DOHH2 (cell line): ENCODE data around the gene STXBP3.
"Not testable (repeated sequence)": the region's sequence is repeated elsewhere in the genome, so short reads cannot be mapped to it uniquely, and the experiment has no call there.

Experiments used
- H3F3A ChIP-seq: fragments of 200-600 bp; sonication (generic), shearing (Covaris generic); 2 replicates; pipeline ENCODE4 v1.6.0; 2016; ENCODE audit warnings: antibody characterized with exemption, mild to moderate bottlenecking; ENCODE audit not compliant: control insufficient read depth, insufficient read depth
- H3K27ac ChIP-seq: fragments of 200-600 bp; sonication (generic); 2 replicates; pipeline ENCODE4 v1.5.1; 2014; ENCODE audit warnings: low read depth, mild to moderate bottlenecking, low read length, moderate library complexity
- H3K27me3 ChIP-seq: fragments of 200-600 bp; sonication (generic); 2 replicates; pipeline ENCODE4 v1.6.1; 2014; ENCODE audit warnings: mild to moderate bottlenecking, low read length, mixed read lengths; ENCODE audit not compliant: control insufficient read depth
- H3K36me3 ChIP-seq: fragments of 200-600 bp; sonication (generic); 2 replicates; pipeline ENCODE4 v1.6.1; 2014; ENCODE audit warnings: mild to moderate bottlenecking, low read length, moderate library complexity, mixed read lengths; ENCODE audit not compliant: control insufficient read depth
- H3K4me1 ChIP-seq: fragments of 200-600 bp; sonication (generic); 2 replicates; pipeline ENCODE4 v1.6.1; 2014; ENCODE audit warnings: mild to moderate bottlenecking, low read length, mixed read lengths; ENCODE audit not compliant: control insufficient read depth
- H3K4me2 ChIP-seq: fragments of 200-600 bp; sonication (generic); 2 replicates; pipeline ENCODE4 v1.6.0; 2014; ENCODE audit warnings: mild to moderate bottlenecking, low read length, moderate library complexity
- H3K4me3 ChIP-seq: fragments of 200-600 bp; sonication (generic); 2 replicates; pipeline ENCODE4 v1.5.1; 2014; ENCODE audit warnings: mild to moderate bottlenecking, low read length, mixed read lengths
- H3K79me2 ChIP-seq: fragments of 200-600 bp; sonication (generic); 2 replicates; pipeline ENCODE4 v1.6.1; 2014; ENCODE audit warnings: mild to moderate bottlenecking, low read length, mixed read lengths; ENCODE audit not compliant: control insufficient read depth
- H3K9me2 ChIP-seq: fragments of 200-600 bp; sonication (generic); replicated peaks from 2 replicates; pipeline ENCODE4 v1.6.1; 2014; ENCODE audit warnings: mild to moderate bottlenecking, low read length, mixed read lengths; ENCODE audit not compliant: control insufficient read depth
- H3K9me3 ChIP-seq: fragments of 200-600 bp; sonication (generic); 2 replicates; pipeline ENCODE4 v1.6.1; 2014; ENCODE audit warnings: antibody characterized with exemption, low read length, mixed read lengths; ENCODE audit not compliant: control insufficient read depth, insufficient read depth
- H4K20me1 ChIP-seq: fragments of 200-600 bp; sonication (generic); 2 replicates; pipeline ENCODE4 v1.6.0; 2014; ENCODE audit warnings: low read depth, mild to moderate bottlenecking, antibody characterized with exemption, low read length, moderate library complexity; ENCODE audit not compliant: control insufficient read depth, insufficient read depth
- EZH2phosphoT487 ChIP-seq: fragments of 200-600 bp; sonication (generic); IDR thresholded peaks from 2 replicates; pipeline ENCODE4 v1.6.1; 2017; ENCODE audit warnings: borderline replicate concordance, mild to moderate bottlenecking, antibody characterized with exemption, low read length, moderate library complexity, mixed read lengths
- TF ChIP-seq, protein P1 (sequence below): fragments of 200-600 bp; sonication (generic); IDR thresholded peaks from one replicate; pipeline ENCODE4 v1.5.1; 2014; ENCODE audit warnings: antibody characterized with exemption, mild to moderate bottlenecking, low read depth, low read length; ENCODE audit not compliant: poor library complexity, severe bottlenecking

The STXBP3 gene

GRCh38 chr1:108777839-108778238 is 31.4 kb downstream of the STXBP3 start:
- TF ChIP-seq EZH2phosphoT487: no peak
- TF ChIP-seq, protein P1, sequence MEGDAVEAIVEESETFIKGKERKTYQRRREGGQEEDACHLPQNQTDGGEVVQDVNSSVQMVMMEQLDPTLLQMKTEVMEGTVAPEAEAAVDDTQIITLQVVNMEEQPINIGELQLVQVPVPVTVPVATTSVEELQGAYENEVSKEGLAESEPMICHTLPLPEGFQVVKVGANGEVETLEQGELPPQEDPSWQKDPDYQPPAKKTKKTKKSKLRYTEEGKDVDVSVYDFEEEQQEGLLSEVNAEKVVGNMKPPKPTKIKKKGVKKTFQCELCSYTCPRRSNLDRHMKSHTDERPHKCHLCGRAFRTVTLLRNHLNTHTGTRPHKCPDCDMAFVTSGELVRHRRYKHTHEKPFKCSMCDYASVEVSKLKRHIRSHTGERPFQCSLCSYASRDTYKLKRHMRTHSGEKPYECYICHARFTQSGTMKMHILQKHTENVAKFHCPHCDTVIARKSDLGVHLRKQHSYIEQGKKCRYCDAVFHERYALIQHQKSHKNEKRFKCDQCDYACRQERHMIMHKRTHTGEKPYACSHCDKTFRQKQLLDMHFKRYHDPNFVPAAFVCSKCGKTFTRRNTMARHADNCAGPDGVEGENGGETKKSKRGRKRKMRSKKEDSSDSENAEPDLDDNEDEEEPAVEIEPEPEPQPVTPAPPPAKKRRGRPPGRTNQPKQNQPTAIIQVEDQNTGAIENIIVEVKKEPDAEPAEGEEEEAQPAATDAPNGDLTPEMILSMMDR: no peak
- H3K4me1 ChIP-seq: no peaks in the 10 kb centered on the region
- no peaks in the 10 kb centered on the region for H3K9me2 ChIP-seq
- no peak overlapping the region for H3K4me3 ChIP-seq
- peaks cover 63% of the 10 kb centered on the region for H3K36me3 ChIP-seq
- H3K9me3 ChIP-seq: no peaks in the 10 kb centered on the region
- H3K27ac ChIP-seq: no peak overlapping the region
- no peaks in the 10 kb centered on the region for H4K20me1 ChIP-seq
- no peaks in the 10 kb centered on the region for H3K27me3 ChIP-seq
- H3K4me2 ChIP-seq: no peak overlapping the region
- no peaks in the 10 kb centered on the region for H3F3A ChIP-seq
- H3K79me2 ChIP-seq: no peaks in the 10 kb centered on the region

- Histone ChIP-seq H3K27ac (no peak overlapping the region), H3K27me3 (no peaks in the 10 kb centered on the region), H3K9me2 (no peaks in the 10 kb centered on the region), H3K79me2 (no peaks in the 10 kb centered on the region), H3K36me3 (peaks cover 66% of the 10 kb centered on the region), H3K4me3 (no peak overlapping the region), H3K4me2 (no peak overlapping the region), H3F3A (no peaks in the 10 kb centered on the region), H4K20me1 (no peaks in the 10 kb centered on the region), H3K4me1 (no peaks in the 10 kb centered on the region), H3K9me3 (peaks cover 4% of the 10 kb centered on the region; the same call in 1 of the 2 replicates)
- TF ChIP-seq, protein P1: no peak
- TF ChIP-seq EZH2phosphoT487: no peak
These were observed 33.0 kb downstream of the STXBP3 start for GRCh38 chr1:108779455-108779854.

DNA sequence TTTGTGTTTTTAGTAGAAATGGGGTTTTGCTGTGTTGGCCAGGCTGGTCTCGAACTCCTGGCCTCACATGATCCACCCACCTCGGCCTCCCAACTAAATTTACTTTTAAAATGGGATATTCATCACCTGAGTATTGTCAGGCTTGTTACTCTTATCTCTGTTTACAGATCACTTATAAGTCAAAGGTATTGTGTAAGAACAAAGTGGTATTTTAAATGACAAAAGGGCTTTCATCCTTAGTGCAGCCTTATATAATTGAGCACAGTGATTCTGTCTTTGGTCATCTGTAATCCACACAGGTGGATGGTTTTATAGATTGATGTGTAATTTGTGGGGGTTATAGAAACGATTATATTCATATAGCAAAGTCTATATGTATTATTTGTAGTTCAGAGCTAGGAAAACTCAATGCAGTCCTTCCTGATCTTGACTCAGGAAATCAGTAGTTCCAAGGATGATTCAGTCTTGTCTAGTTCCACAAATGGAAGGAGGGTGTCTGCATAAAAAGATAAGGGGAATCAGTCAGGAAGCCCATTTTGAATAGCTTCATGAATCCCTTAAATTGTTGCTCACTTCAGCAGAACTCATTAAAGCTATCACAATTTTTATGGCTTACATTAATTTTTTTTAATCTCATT is 34.6 kb downstream of the STXBP3 start:
- H3K4me3 ChIP-seq: no peak overlapping the region
- H4K20me1 ChIP-seq: no peaks in the 10 kb centered on the region
- H3K4me2 ChIP-seq: no peak overlapping the region
- no peak overlapping the region for H3K27ac ChIP-seq
- no peaks in the 10 kb centered on the region for H3K9me2 ChIP-seq
- no peak for TF ChIP-seq EZH2phosphoT487
- TF ChIP-seq, protein P1: no peak
- H3K79me2 ChIP-seq: no peaks in the 10 kb centered on the region
- peaks cover 76% of the 10 kb centered on the region for H3K36me3 ChIP-seq
- no peaks in the 10 kb centered on the region for H3K27me3 ChIP-seq
- H3K4me1 ChIP-seq: no peaks in the 10 kb centered on the region
- no peaks in the 10 kb centered on the region for H3F3A ChIP-seq
- H3K9me3 ChIP-seq: peaks cover 20% of the 10 kb centered on the region

DNA sequence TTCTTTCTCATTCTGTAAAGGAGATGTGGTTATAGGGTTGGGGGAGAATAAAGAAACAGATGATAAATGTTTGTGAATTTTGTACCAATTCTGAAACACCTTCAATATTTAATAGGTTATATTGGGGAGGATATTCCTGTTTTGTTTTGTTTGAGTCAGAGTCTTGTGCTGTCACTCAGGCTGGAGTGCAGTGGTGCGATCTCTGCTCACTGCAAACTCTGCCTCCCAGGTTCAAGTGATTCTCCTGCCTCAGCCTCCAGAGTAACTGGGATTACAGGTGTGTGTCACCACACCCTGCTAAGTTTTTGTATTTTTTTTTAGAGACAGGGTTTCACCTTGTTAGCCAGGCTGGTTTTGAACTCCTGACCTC is 35.1 kb downstream of the STXBP3 start:
- H3K79me2 ChIP-seq: not testable (repeated sequence)
- H3K36me3 ChIP-seq: peaks cover 77% of the 10 kb centered on the region

More for the DNA sequence above, 35.1 kb downstream of the STXBP3 start:
- not testable (repeated sequence) for H3F3A ChIP-seq, H4K20me1 ChIP-seq, H3K4me3 ChIP-seq, H3K4me1 ChIP-seq, H3K27ac ChIP-seq, H3K9me2 ChIP-seq, H3K4me2 ChIP-seq, H3K27me3 ChIP-seq
- H3K9me3 ChIP-seq: peaks cover 21% of the 10 kb centered on the region
